Measurements from ENCODE around the gene HSDL2. TPM values are rescaled to one million over a fixed set of nuclear protein-coding genes. Genes with fewer than 3 reads are reported as not detected.

Gene HSDL2
- total and polyA plus RNA-seq, 2 of the 4 experiments (the other 2 are of a cell fraction), result 17.7 to 65.8 TPM

- TF ChIP-seq NFE2L2 (IDR thresholded peaks at IDR 0.05; ENCODE audit: low read depth, low read length), result no peak
- no peak for TF ChIP-seq POLR2A (IDR thresholded peaks at IDR 0.05; ENCODE audit: low read depth, low read length)
Observed at GRCh38 chr9:112348257-112349007, 31.5 kb upstream of the HSDL2 start (continued).

GRCh38 chr9:112349008-112349333, 30.9 kb upstream of the HSDL2 start:
- Histone ChIP-seq H2BK120ac (ENCODE audit: low read depth, low read length) (no peak overlapping the region), H3K27ac (ENCODE audit: insufficient read depth, low read length) (no peak overlapping the region), H3K9ac (ENCODE audit: low read depth, low read length) (no peak overlapping the region), H3K79me1 (ENCODE audit: low read depth in 1 of 2, low read length in 2 of 2) (no peaks in the 10 kb centered on the region), H4K20me1 (ENCODE audit: insufficient read depth, low read length) (no peaks in the 10 kb centered on the region), H4K8ac (ENCODE audit: low read depth in 2 of 2, low read length in 2 of 2) (peak overlapping the region; percentile 80 to 89; a peak in 1 of 4 replicates), H2AK5ac (ENCODE audit: low read depth, low read length) (no peak overlapping the region), H2AK9ac (replicated peaks; ENCODE audit: low read depth, low read length, poor library complexity) (no peak overlapping the region), H3K36me3 (ENCODE audit: control insufficient read depth, insufficient read depth, low read length) (no peaks in the 10 kb centered on the region), H3K9me3 (ENCODE audit: control insufficient read depth, insufficient read depth, low read length) (no peaks in the 10 kb centered on the region), H3K18ac (ENCODE audit: low read depth, low read length) (no peak overlapping the region), H4K5ac (ENCODE audit: low read depth, low read length) (no peak overlapping the region), H3K9me1 (ENCODE audit: insufficient read depth, low read length) (no peaks in the 10 kb centered on the region), H3K4me3 (ENCODE audit: insufficient read depth, low read depth, low read length) (no peak overlapping the region), H3K23ac (ENCODE audit: low read depth, low read length) (no peak overlapping the region), H3K4ac (ENCODE audit: low read depth, low read length) (no peak overlapping the region), H3K4me2 (ENCODE audit: low read depth, low read length) (no peak overlapping the region), H3K14ac (replicated peaks; ENCODE audit: low read depth, low read length) (no peak overlapping the region), H2BK15ac (ENCODE audit: low read depth, low read length) (no peak overlapping the region), H2AFZ (replicated peaks; ENCODE audit: low read length, poor library complexity) (no peak overlapping the region), H3K56ac (ENCODE audit: extremely low read depth, insufficient read depth, low read length) (no peak overlapping the region), H3K4me1 (ENCODE audit: control insufficient read depth, insufficient read depth, low read length) (no peaks in the 10 kb centered on the region; the same call in 1 of the 2 replicates), H3K27me3 (ENCODE audit: control insufficient read depth, insufficient read depth, low read length) (no peaks in the 10 kb centered on the region), H4K91ac (ENCODE audit: insufficient read depth, low read depth, low read length) (no peak overlapping the region), H2BK5ac (ENCODE audit: low read depth, low read length, poor library complexity, severe bottlenecking) (no peak overlapping the region), H2BK20ac (ENCODE audit: low read depth, low read length) (no peak overlapping the region)
- in situ Hi-C loops (cut with MboI; ENCODE audit: low sequenced_read_pairs) (no loop called here), intact Hi-C loops (cut with micrococcal nuclease) (no loop called here), dilution Hi-C loops (cut with HindIII; ENCODE audit: low sequenced_read_pairs, unreplicated experiment) (no loop called here)
- no TSS peak for BruUV-seq (replicated peaks)
- no CpG with 5 or more reads among the region's 4 CpGs for WGBS, 2 experiments (ENCODE audit: extremely low coverage in 2 of 2, insufficient read length in 1 of 2)
- TF ChIP-seq RAD21 (IDR thresholded peaks at IDR 0.05; ENCODE audit: low read length) (no peak), ELK1 (IDR thresholded peaks at IDR 0.05; ENCODE audit: borderline replicate concordance, low read depth, low read length) (no peak), SMC3 (IDR thresholded peaks at IDR 0.05; ENCODE audit: low read depth, low read length) (no peak), CTCF (conservative IDR thresholded peaks at IDR 0.05; ENCODE audit: low read depth, low read length) (no peak), MAZ (IDR thresholded peaks at IDR 0.05; ENCODE audit: borderline replicate concordance, low read depth, low read length) (no peak)
- ChIA-PET POLR2A (ENCODE audit: unreplicated experiment) (no interaction called here), CTCF (no interaction called here)
- DNase-seq, result no peak
- ATAC-seq (ENCODE audit: low read depth), result no peak
